ENCODE data around the gene DNAI4. TPM values are rescaled to one million over a fixed set of nuclear protein-coding genes. Genes with fewer than 3 reads are reported as not detected.
"Not testable (repeated sequence)": the region's sequence is repeated elsewhere in the genome, so short reads cannot be mapped to it uniquely, and the experiment has no call there.

Gene DNAI4
- total and polyA plus RNA-seq, 2 of the 4 experiments (the other 2 are of a cell fraction), result 0.63 to 1.6 TPM

GRCh38 chr1:66809245-66809644, 115.4 kb downstream of the DNAI4 start:
- DNase-seq (no peak), ATAC-seq (ENCODE audit: low read depth) (no peak)
- no peaks in the 10 kb centered on the region for H3K9me1 ChIP-seq (ENCODE audit: insufficient read depth, low read length)
- H2AK9ac ChIP-seq (replicated peaks; ENCODE audit: low read depth, low read length, poor library complexity), result no peak overlapping the region
- H4K5ac ChIP-seq (ENCODE audit: low read depth, low read length), result no peak overlapping the region
- no peak overlapping the region for H3K4me2 ChIP-seq (ENCODE audit: low read depth, low read length)
- ChIA-PET POLR2A (ENCODE audit: unreplicated experiment) (no interaction called here), CTCF (interaction anchor here (0.9 kb wide), 1 partner anchor 9 kb away, joined by 3 read pairs; no protein-coding TSS in a partner anchor)
- H3K14ac ChIP-seq (replicated peaks; ENCODE audit: low read depth, low read length), result no peak overlapping the region
- WGBS, 2 experiments (ENCODE audit: extremely low coverage in 2 of 2, insufficient read length in 1 of 2), result no CpG with 5 or more reads among the region's 1 CpG
- no peak overlapping the region for H3K27ac ChIP-seq (ENCODE audit: insufficient read depth, low read length)
- intact Hi-C loops (cut with micrococcal nuclease) (no loop called here), dilution Hi-C loops (cut with HindIII; ENCODE audit: low sequenced_read_pairs, unreplicated experiment) (no loop called here), in situ Hi-C loops (cut with MboI; ENCODE audit: low sequenced_read_pairs) (no loop called here)
- H4K20me1 ChIP-seq (ENCODE audit: insufficient read depth, low read length), result no peaks in the 10 kb centered on the region
- H2AK5ac ChIP-seq (ENCODE audit: low read depth, low read length), result no peak overlapping the region
- H2BK5ac ChIP-seq (ENCODE audit: low read depth, low read length, poor library complexity, severe bottlenecking), result no peak overlapping the region
- no peak overlapping the region for H2AFZ ChIP-seq (replicated peaks; ENCODE audit: low read length, poor library complexity)
- no peak overlapping the region for H4K91ac ChIP-seq (ENCODE audit: insufficient read depth, low read depth, low read length)
- H3K4me1 ChIP-seq (ENCODE audit: control insufficient read depth, insufficient read depth, low read length), result no peaks in the 10 kb centered on the region; the same call in 1 of the 2 replicates
- no peak overlapping the region for H2BK15ac ChIP-seq (ENCODE audit: low read depth, low read length)
- H2BK20ac ChIP-seq (ENCODE audit: low read depth, low read length), result no peak overlapping the region
- H3K4me3 ChIP-seq (ENCODE audit: insufficient read depth, low read depth, low read length), result no peak overlapping the region
- no peak overlapping the region for H3K9ac ChIP-seq (ENCODE audit: low read depth, low read length)
- H2BK120ac ChIP-seq (ENCODE audit: low read depth, low read length), result no peak overlapping the region
- no peak overlapping the region for H3K4ac ChIP-seq (ENCODE audit: low read depth, low read length)
- H4K8ac ChIP-seq (ENCODE audit: low read depth in 2 of 2, low read length in 2 of 2), result no peak overlapping the region
- H3K56ac ChIP-seq (ENCODE audit: extremely low read depth, insufficient read depth, low read length), result no peak overlapping the region
- no peak overlapping the region for H3K18ac ChIP-seq (ENCODE audit: low read depth, low read length)
- no peaks in the 10 kb centered on the region for H3K79me1 ChIP-seq (ENCODE audit: low read depth in 1 of 2, low read length in 2 of 2)
- H3K23ac ChIP-seq (ENCODE audit: low read depth, low read length), result no peak overlapping the region
- no TSS peak for BruUV-seq (replicated peaks)
- no peaks in the 10 kb centered on the region; the same call in 1 of the 2 replicates for H3K27me3 ChIP-seq (ENCODE audit: control insufficient read depth, insufficient read depth, low read length)
- TF ChIP-seq NFE2L2 (IDR thresholded peaks at IDR 0.05; ENCODE audit: low read depth, low read length) (no peak), USF2 (IDR thresholded peaks at IDR 0.05; ENCODE audit: low read depth, low read length) (no peak), POLR2A (IDR thresholded peaks at IDR 0.05; ENCODE audit: low read depth, low read length) (no peak)
- no peaks in the 10 kb centered on the region for H3K9me3 ChIP-seq (ENCODE audit: control insufficient read depth, insufficient read depth, low read length)
- no peaks in the 10 kb centered on the region for H3K36me3 ChIP-seq (ENCODE audit: control insufficient read depth, insufficient read depth, low read length)

GRCh38 chr1:66795839-66796238, 128.8 kb downstream of the DNAI4 start:
- H3K18ac ChIP-seq (ENCODE audit: low read depth, low read length); H4K20me1 ChIP-seq (ENCODE audit: insufficient read depth, low read length); H2AK9ac ChIP-seq (replicated peaks; ENCODE audit: low read depth, low read length, poor library complexity); H3K9ac ChIP-seq (ENCODE audit: low read depth, low read length); intact Hi-C loops (cut with micrococcal nuclease); H2BK20ac ChIP-seq (ENCODE audit: low read depth, low read length); H3K27me3 ChIP-seq (ENCODE audit: control insufficient read depth, insufficient read depth, low read length); H3K4me1 ChIP-seq (ENCODE audit: control insufficient read depth, insufficient read depth, low read length); H2BK120ac ChIP-seq (ENCODE audit: low read depth, low read length); H3K23ac ChIP-seq (ENCODE audit: low read depth, low read length); H2AFZ ChIP-seq (replicated peaks; ENCODE audit: low read length, poor library complexity); dilution Hi-C loops (cut with HindIII; ENCODE audit: low sequenced_read_pairs, unreplicated experiment); H3K36me3 ChIP-seq (ENCODE audit: control insufficient read depth, insufficient read depth, low read length); H3K79me1 ChIP-seq (ENCODE audit: low read depth in 1 of 2, low read length in 2 of 2); POLR2A ChIA-PET (ENCODE audit: unreplicated experiment); H3K56ac ChIP-seq (ENCODE audit: extremely low read depth, insufficient read depth, low read length); H3K4me2 ChIP-seq (ENCODE audit: low read depth, low read length); H4K8ac ChIP-seq (ENCODE audit: low read depth in 2 of 2, low read length in 2 of 2); ATAC-seq (ENCODE audit: low read depth); H4K5ac ChIP-seq (ENCODE audit: low read depth, low read length); H3K4ac ChIP-seq (ENCODE audit: low read depth, low read length); H4K91ac ChIP-seq (ENCODE audit: insufficient read depth, low read depth, low read length); DNase-seq; H3K9me1 ChIP-seq (ENCODE audit: insufficient read depth, low read length); H3K9me3 ChIP-seq (ENCODE audit: control insufficient read depth, insufficient read depth, low read length); H3K27ac ChIP-seq (ENCODE audit: insufficient read depth, low read length); H2AK5ac ChIP-seq (ENCODE audit: low read depth, low read length); H2BK15ac ChIP-seq (ENCODE audit: low read depth, low read length); H3K4me3 ChIP-seq (ENCODE audit: insufficient read depth, low read depth, low read length); BruUV-seq (replicated peaks); H2BK5ac ChIP-seq (ENCODE audit: low read depth, low read length, poor library complexity, severe bottlenecking); CTCF ChIA-PET; H3K14ac ChIP-seq (replicated peaks; ENCODE audit: low read depth, low read length); in situ Hi-C loops (cut with MboI; ENCODE audit: low sequenced_read_pairs): not testable (repeated sequence)
- no CpG with 5 or more reads among the region's 2 CpGs for WGBS, 2 experiments (ENCODE audit: extremely low coverage in 2 of 2, insufficient read length in 1 of 2)

Measured in IMR-90 (cell line).